Endodermal cell (in vitro differentiated cells): ENCODE measurements around the gene CHD5. TPM values are rescaled to one million over a fixed set of nuclear protein-coding genes. Genes with fewer than 3 reads are reported as not detected.
A peak's percentile ranks its signal among the peaks of the same experiment; 100 is the strongest.

ENCODE experiments used
- DNase-seq: peaks from one replicate; pipeline ENCODE4 v3.0.0-alpha.2; 2017
- H3K27ac ChIP-seq: 2 replicates; pipeline ENCODE4 v1.5.1; 2013; ENCODE audit warnings: mild to moderate bottlenecking, low read depth, low read length, moderate library complexity
- H3K27me3 ChIP-seq: 2 replicates; pipeline ENCODE4 v1.6.1; 2013; ENCODE audit warnings: mild to moderate bottlenecking, low read length, moderate library complexity; ENCODE audit not compliant: insufficient read depth, control insufficient read depth, poor library complexity, severe bottlenecking
- H3K36me3 ChIP-seq: 2 replicates; pipeline ENCODE4 v1.7.0; 2013; ENCODE audit warnings: mild to moderate bottlenecking, low read length, moderate library complexity; ENCODE audit not compliant: control insufficient read depth, insufficient read depth
- H3K4me1 ChIP-seq: one replicate; pipeline ENCODE4 v1.7.0; 2013; ENCODE audit warnings: low read length; ENCODE audit not compliant: control insufficient read depth, insufficient read depth
- H3K4me3 ChIP-seq: 2 replicates; pipeline ENCODE4 v1.5.1; 2013; ENCODE audit warnings: mild to moderate bottlenecking, low read length, moderate library complexity
- H3K9ac ChIP-seq: 2 replicates; pipeline ENCODE4 v1.6.1; 2013; ENCODE audit warnings: mild to moderate bottlenecking, low read length, moderate library complexity; ENCODE audit not compliant: poor library complexity, severe bottlenecking; ENCODE audit errors: extremely low read depth
- H3K9me3 ChIP-seq: 2 replicates; pipeline ENCODE4 v1.6.1; 2013; ENCODE audit warnings: mild to moderate bottlenecking, low read length, moderate library complexity; ENCODE audit not compliant: control insufficient read depth
- H3K27ac Mint-ChIP-seq: 2 replicates; pipeline ENCODE4 v1.8.0; 2020; ENCODE audit warnings: mixed read lengths
- H3K27me3 Mint-ChIP-seq: 2 replicates; pipeline ENCODE4 v1.8.0; 2021; ENCODE audit warnings: mild to moderate bottlenecking, mixed read lengths; ENCODE audit not compliant: insufficient read depth
- H3K36me3 Mint-ChIP-seq: 2 replicates; pipeline ENCODE4 v1.8.0; 2020; ENCODE audit warnings: low read depth, mixed read lengths
- H3K4me1 Mint-ChIP-seq: 2 replicates; pipeline ENCODE4 v1.8.0; 2020; ENCODE audit warnings: mixed read lengths
- H3K4me3 Mint-ChIP-seq: 2 replicates; pipeline ENCODE4 v1.8.0; 2020; ENCODE audit warnings: mild to moderate bottlenecking, moderate library complexity, mixed read lengths
- H3K9me3 Mint-ChIP-seq: 2 replicates; pipeline ENCODE4 v1.8.0; 2020; ENCODE audit warnings: mild to moderate bottlenecking, mixed read lengths
- CTCF ChIP-seq: fragments of 200-600 bp; sonication (generic); conservative IDR thresholded peaks from 2 replicates; pipeline ENCODE4 v1.5.0; 2021; ENCODE audit warnings: antibody characterized with exemption, mild to moderate bottlenecking
- WGBS, 2 experiments: methylation state at CpG; one replicate each; pipeline versions ENCODE4 v1.1.5 to v1.1.7; 2013; ENCODE audit warnings: missing lambda C conversion rate in 2 of 2, mixed read lengths in 1 of 2; ENCODE audit not compliant: insufficient coverage in 1 of 2, insufficient read length in 1 of 2; 5-methylcytosine and 5-hydroxymethylcytosine counted together
- total RNA-seq, 2 donors: library from RNA; stranded (reverse); fragmentation: NEBNext Ultra II Directional in 1 of 2; extraction: Animal tissue kit (Norgen Biotek cat#: 25700) in 1 of 2; gene quantifications; 2 replicates in 1 of 2; 3 replicates in 1 of 2; pipeline ENCODE4 v1.2.1, GENCODE V29; 2021

Gene CHD5
- total RNA-seq, 2 donors from 2014 or later = 0.40 to 0.69 TPM

GRCh38 chr1:6162341-6162740 lies 17.8 kb downstream of the CHD5 start:
- H3K9me3 ChIP-seq = no peaks in the 10 kb centered on the region
- no peak overlapping the region for H3K27ac Mint-ChIP-seq

GRCh38 chr1:6158181-6158580 lies 21.9 kb downstream of the CHD5 start:
- H3K27ac Mint-ChIP-seq = no peak overlapping the region
- WGBS, 2 experiments = 67 to 74% methylated on average over 3 to 8 of the region's 8 CpGs
- Histone ChIP-seq H3K9ac (no peak overlapping the region), H3K9me3 (no peaks in the 10 kb centered on the region), H3K27ac (no peak overlapping the region), H3K4me3 (no peak overlapping the region), H3K4me1 (no peaks in the 10 kb centered on the region), H3K36me3 (no peaks in the 10 kb centered on the region), H3K27me3 (no peaks in the 10 kb centered on the region)
- H3K36me3 Mint-ChIP-seq = no peaks in the 10 kb centered on the region
- no peak for DNase-seq
- H3K9me3 Mint-ChIP-seq = no peaks in the 10 kb centered on the region
- H3K4me3 Mint-ChIP-seq = no peak overlapping the region
- no peak for TF ChIP-seq CTCF
- H3K27me3 Mint-ChIP-seq = no peaks in the 10 kb centered on the region
- H3K4me1 Mint-ChIP-seq = peaks cover 9% of the 10 kb centered on the region

More at GRCh38 chr1:6162341-6162740, 17.8 kb downstream of the CHD5 start:
- TF ChIP-seq CTCF = no peak
- no peak overlapping the region for H3K27ac ChIP-seq
- DNase-seq = no peak
- no peaks in the 10 kb centered on the region for H3K27me3 Mint-ChIP-seq
- H3K4me1 Mint-ChIP-seq = peaks cover 9% of the 10 kb centered on the region
- no peak overlapping the region for H3K4me3 Mint-ChIP-seq
- H3K4me3 ChIP-seq = no peak overlapping the region
- H3K9me3 Mint-ChIP-seq = no peaks in the 10 kb centered on the region
- H3K36me3 ChIP-seq = no peaks in the 10 kb centered on the region
- H3K27me3 ChIP-seq = no peaks in the 10 kb centered on the region
- 82 to 85% methylated on average over 4 to 7 of the region's 7 CpGs for WGBS, 2 experiments
- H3K9ac ChIP-seq = no peak overlapping the region
- no peaks in the 10 kb centered on the region for H3K36me3 Mint-ChIP-seq
- no peaks in the 10 kb centered on the region for H3K4me1 ChIP-seq

- peak; percentile 83 for DNase-seq
- H3K9me3 ChIP-seq = no peaks in the 10 kb centered on the region
- H3K4me3 ChIP-seq = no peak overlapping the region
- Mint-ChIP-seq H3K9me3 (no peaks in the 10 kb centered on the region), H3K27ac (peak overlapping the region; percentile 1), H3K27me3 (no peaks in the 10 kb centered on the region), H3K36me3 (no peaks in the 10 kb centered on the region), H3K4me3 (no peak overlapping the region), H3K4me1 (peaks cover 9% of the 10 kb centered on the region)
- H3K4me1 ChIP-seq = no peaks in the 10 kb centered on the region
- no peak overlapping the region for H3K9ac ChIP-seq
- no peak overlapping the region for H3K27ac ChIP-seq
- WGBS, 2 experiments = 36 to 39% methylated on average over 9 to 15 of the region's 15 CpGs
- TF ChIP-seq CTCF = no peak
- no peaks in the 10 kb centered on the region for H3K27me3 ChIP-seq
- no peaks in the 10 kb centered on the region for H3K36me3 ChIP-seq
These were observed 22.5 kb downstream of the CHD5 start for GRCh38 chr1:6157528-6158174.
